Liver (tissue), 9 donors: ENCODE measurements around the gene MYO1H. TPM values are rescaled to one million over a fixed set of nuclear protein-coding genes. Genes with fewer than 3 reads are reported as not detected.

Experiments used
- DNase-seq: peaks from one replicate; pipeline ENCODE4 v3.0.0-alpha.2; 2017; ENCODE audit warnings: low spot score
- H3K27ac ChIP-seq, 2 donors: one replicate each; pipeline ENCODE4 v1.7.0; 2013; ENCODE audit warnings: inconsistent platforms in 2 of 2, low read length in 2 of 2, control low read depth in 1 of 2, low read depth in 1 of 2, mild to moderate bottlenecking in 1 of 2
- H3K27me3 ChIP-seq, 4 donors: one replicate each; pipeline versions ENCODE4 v1.6.1 to v1.7.0; 2013; ENCODE audit warnings: low read length in 3 of 4, inconsistent platforms in 1 of 4, mild to moderate bottlenecking in 1 of 4, moderate library complexity in 1 of 4; ENCODE audit not compliant: control insufficient read depth in 4 of 4, insufficient read depth in 4 of 4
- H3K36me3 ChIP-seq, 4 donors: one replicate each; pipeline versions ENCODE4 v1.6.1 to v1.7.0; 2013; ENCODE audit warnings: low read length in 3 of 4, mild to moderate bottlenecking in 3 of 4, low read depth in 1 of 4, moderate library complexity in 1 of 4; ENCODE audit not compliant: control insufficient read depth in 4 of 4, insufficient read depth in 3 of 4
- H3K4me1 ChIP-seq, 4 donors: one replicate each; pipeline versions ENCODE4 v1.6.1 to v1.7.0; 2013; ENCODE audit warnings: low read length in 3 of 4, mild to moderate bottlenecking in 3 of 4, moderate library complexity in 1 of 4; ENCODE audit not compliant: control insufficient read depth in 4 of 4, insufficient read depth in 4 of 4
- H3K4me3 ChIP-seq, 3 donors: one replicate each; pipeline versions ENCODE4 v1.6.1 to v1.7.0; 2013; ENCODE audit warnings: low read length in 3 of 3, control low read depth in 1 of 3, low read depth in 1 of 3, mild to moderate bottlenecking in 1 of 3
- H3K9ac ChIP-seq, 2 donors: one replicate each; pipeline ENCODE4 v1.7.0; 2013; ENCODE audit warnings: low read length in 2 of 2, mild to moderate bottlenecking in 2 of 2, moderate library complexity in 2 of 2, control low read depth in 1 of 2, low read depth in 1 of 2
- H3K9me3 ChIP-seq, 4 donors: one replicate each; pipeline versions ENCODE4 v1.6.1 to v1.7.0; 2013; ENCODE audit warnings: low read length in 3 of 4; ENCODE audit not compliant: control insufficient read depth in 4 of 4
- CTCF ChIP-seq: fragments of 150-350 bp; IDR thresholded peaks from 2 replicates; pipeline ENCODE4 v1.5.1; 2017; ENCODE audit warnings: improper control_type of control experiment, low read depth, low read length; ENCODE audit not compliant: missing input control
- HNF4G ChIP-seq: IDR thresholded peaks from 2 replicates; pipeline ENCODE4 v1.6.1; 2016; ENCODE audit warnings: antibody characterized with exemption
- JUND ChIP-seq, 2 donors: IDR thresholded peaks; 2 replicates each; pipeline ENCODE4 v1.6.1; 2016; ENCODE audit warnings: antibody characterized with exemption in 2 of 2
- MAX ChIP-seq: IDR thresholded peaks from 2 replicates; pipeline ENCODE4 v1.6.1; 2016; ENCODE audit warnings: antibody characterized with exemption
- NR2F2 ChIP-seq: IDR thresholded peaks from 2 replicates; pipeline ENCODE4 v1.6.1; 2016; ENCODE audit warnings: antibody characterized with exemption
- RAD21 ChIP-seq, 2 donors: IDR thresholded peaks; 2 replicates each; pipeline ENCODE4 v1.6.1; 2016; ENCODE audit warnings: antibody characterized with exemption in 2 of 2, mild to moderate bottlenecking in 2 of 2
- REST ChIP-seq: IDR thresholded peaks from 2 replicates; pipeline ENCODE4 v1.6.1; 2016; ENCODE audit warnings: antibody characterized with exemption, mild to moderate bottlenecking
- SP1 ChIP-seq: IDR thresholded peaks from 2 replicates; pipeline ENCODE4 v1.6.1; 2018; ENCODE audit warnings: antibody characterized with exemption, mild to moderate bottlenecking
- TAF1 ChIP-seq: conservative IDR thresholded peaks from 2 replicates; pipeline ENCODE4 v1.6.1; 2016; ENCODE audit warnings: antibody characterized with exemption, mild to moderate bottlenecking
- ZBTB33 ChIP-seq: IDR thresholded peaks from 2 replicates; pipeline ENCODE4 v1.6.1; 2016; ENCODE audit warnings: antibody characterized with exemption
- WGBS: extraction: QIAGEN DNeasy Blood & Tissue Kit; methylation state at CpG from one replicate; pipeline ENCODE4 v1.1.7; 2013; 5-methylcytosine and 5-hydroxymethylcytosine counted together
- polyA plus RNA-seq, 2 donors: library from polyadenylated mRNA; stranded (reverse) in 1 of 2; unstranded in 1 of 2; fragments of 200-250 nt in 1 of 2; fragments of >200 nt in 1 of 2; fragmentation: Nextera tagmentation in 1 of 2; extraction: Ambion mirVana in 1 of 2; gene quantifications; one replicate each; pipeline versions ENCODE4 v1.2.1 to v1.2.3, GENCODE V29; 2013 to 2015
- total RNA-seq, 2 donors: library from RNA; depleted of rRNA; stranded (reverse); fragments of >200 nt; gene quantifications; one replicate each; pipeline ENCODE4 v1.2.3, GENCODE V29; 2014
- donor health status: healthy.
- donor health status: healthy.
- donor health status: healthy.
- donor health status: healthy.
- donor health status: healthy.

Gene MYO1H
- total and polyA plus RNA-seq, 4 donors: not detected

- Histone ChIP-seq H3K27me3 (no peaks in the 10 kb centered on the region), H3K36me3 (no peaks in the 10 kb centered on the region), H3K27ac (no peak overlapping the region), H3K4me1 (no peaks in the 10 kb centered on the region), H3K9me3 (no peaks in the 10 kb centered on the region), H3K4me3 (no peak overlapping the region), H3K9ac (no peak overlapping the region)
- DNase-seq: no peak
- 98% methylated on average over 2 of the region's 2 CpGs for WGBS
- TF ChIP-seq NR2F2 (no peak), HNF4G (no peak), TAF1 (no peak), JUND (IDR thresholded peaks at IDR 0.05) (no peak), MAX (no peak), ZBTB33 (no peak)
Observed at GRCh38 chr12:109383240-109383639, 35.5 kb downstream of the MYO1H start.

- Histone ChIP-seq H3K36me3 (no peaks in the 10 kb centered on the region), H3K4me1 (no peaks in the 10 kb centered on the region), H3K27me3 (no peaks in the 10 kb centered on the region), H3K9me3 (no peaks in the 10 kb centered on the region), H3K27ac (no peak overlapping the region), H3K4me3 (no peak overlapping the region), H3K9ac (no peak overlapping the region)
- WGBS: 34% methylated on average over 8 of the region's 8 CpGs
- no peak for DNase-seq
- TF ChIP-seq SP1 (no peak), RAD21 (IDR thresholded peaks at IDR 0.05) (peak; percentile 92 to 93), REST (no peak), CTCF (peak; percentile 38)
Observed at GRCh38 chr12:109385339-109386058, 37.8 kb downstream of the MYO1H start.
